CD14-positive monocyte (primary cell): ENCODE data around the gene HECW1. TPM values are rescaled to one million over a fixed set of nuclear protein-coding genes. Genes with fewer than 3 reads are reported as not detected.

Experiments used
- DNase-seq, 3 donors: peaks; one replicate each; pipeline ENCODE4 v3.0.0-alpha.2; 2011 to 2022
- H2AFZ ChIP-seq: 2 replicates; pipeline ENCODE4 v1.6.0; 2012; ENCODE audit warnings: mild to moderate bottlenecking, low read depth, low read length, inconsistent platforms; ENCODE audit not compliant: insufficient read depth, poor library complexity, severe bottlenecking
- H3K27ac ChIP-seq, 2 donors: 1 replicate in 1 of 2; 2 replicates in 1 of 2; pipeline ENCODE4 v1.5.1; 2012 to 2013; ENCODE audit warnings: low read length in 2 of 2, control low read depth in 1 of 2, inconsistent platforms in 1 of 2, low read depth in 1 of 2, mild to moderate bottlenecking in 1 of 2
- H3K27me3 ChIP-seq, 2 donors: one replicate each; pipeline versions ENCODE4 v1.6.0 to v1.6.1; 2011 to 2013; ENCODE audit warnings: low read length in 2 of 2; ENCODE audit not compliant: control insufficient read depth in 2 of 2, insufficient read depth in 2 of 2
- H3K36me3 ChIP-seq, 2 donors: replicated peaks in 1 of 2; 1 replicate in 1 of 2; 2 replicates in 1 of 2; pipeline versions ENCODE4 v1.5.1 to v1.6.1; 2012 to 2013; ENCODE audit warnings: low read length in 2 of 2, control low read depth in 1 of 2, inconsistent platforms in 1 of 2, mild to moderate bottlenecking in 1 of 2; ENCODE audit not compliant: insufficient read depth in 2 of 2, control insufficient read depth in 1 of 2
- H3K4me1 ChIP-seq, 2 donors: 1 replicate in 1 of 2; 2 replicates in 1 of 2; pipeline versions ENCODE4 v1.5.1 to v1.6.1; 2012 to 2013; ENCODE audit warnings: low read length in 2 of 2, control low read depth in 1 of 2, inconsistent platforms in 1 of 2, mild to moderate bottlenecking in 1 of 2, moderate library complexity in 1 of 2; ENCODE audit not compliant: insufficient read depth in 2 of 2, control insufficient read depth in 1 of 2
- H3K4me2 ChIP-seq: replicated peaks from 2 replicates; pipeline ENCODE3; 2012; ENCODE audit warnings: low read length, moderate library complexity, mild to moderate bottlenecking; ENCODE audit not compliant: poor library complexity, severe bottlenecking; ENCODE audit errors: extremely low read depth
- H3K4me3 ChIP-seq, 3 experiments: fragments of 200-600 bp in 1 of 3; sonication (generic) in 1 of 3; replicated peaks in 1 of 3; 1 replicate in 2 of 3; 2 replicates in 1 of 3; pipeline ENCODE4 v1.5.1; 2011 to 2013; ENCODE audit warnings: low read length in 3 of 3, mild to moderate bottlenecking in 3 of 3, control low read depth in 2 of 3, low read depth in 2 of 3, inconsistent platforms in 1 of 3, moderate library complexity in 1 of 3
- H3K79me2 ChIP-seq: 2 replicates; pipeline ENCODE4 v1.6.0; 2012; ENCODE audit warnings: mild to moderate bottlenecking, control low read depth, inconsistent platforms, low read length, moderate library complexity; ENCODE audit not compliant: insufficient read depth
- H3K9ac ChIP-seq: 2 replicates; pipeline ENCODE4 v1.6.0; 2017; ENCODE audit warnings: low read length, mild to moderate bottlenecking; ENCODE audit not compliant: insufficient read depth, poor library complexity, severe bottlenecking
- H3K9me3 ChIP-seq, 2 donors: replicated peaks in 1 of 2; 1 replicate in 1 of 2; 2 replicates in 1 of 2; pipeline versions ENCODE4 v1.5.1 to v1.6.1; 2012 to 2013; ENCODE audit warnings: low read length in 2 of 2, control low read depth in 1 of 2; ENCODE audit not compliant: control insufficient read depth in 1 of 2, insufficient read depth in 1 of 2
- H4K20me1 ChIP-seq: 2 replicates; pipeline ENCODE4 v1.6.0; 2012; ENCODE audit warnings: mild to moderate bottlenecking, low read length, control low read depth, moderate library complexity; ENCODE audit not compliant: insufficient read depth
- H3K27ac Mint-ChIP-seq, 7 donors: one replicate each; pipeline ENCODE4 v1.8.0; 2020; ENCODE audit warnings: mild to moderate bottlenecking in 7 of 7, mixed read lengths in 7 of 7, moderate library complexity in 6 of 7, inconsistent platforms in 2 of 7
- H3K27me3 Mint-ChIP-seq, 3 donors: one replicate each; pipeline ENCODE4 v1.8.0; 2021 to 2022; ENCODE audit warnings: low read depth in 3 of 3, mild to moderate bottlenecking in 3 of 3, mixed read lengths in 3 of 3, moderate library complexity in 3 of 3, inconsistent platforms in 1 of 3
- H3K36me3 Mint-ChIP-seq, 2 donors: one replicate each; pipeline ENCODE4 v1.8.0; 2020; ENCODE audit warnings: mixed read lengths in 2 of 2, inconsistent platforms in 1 of 2, mild to moderate bottlenecking in 1 of 2
- H3K4me1 Mint-ChIP-seq: one replicate; pipeline ENCODE4 v1.8.0; 2020; ENCODE audit warnings: mild to moderate bottlenecking, mixed read lengths
- H3K4me3 Mint-ChIP-seq, 2 donors: one replicate each; pipeline ENCODE4 v1.8.0; 2020; ENCODE audit warnings: mild to moderate bottlenecking in 2 of 2, mixed read lengths in 2 of 2, moderate library complexity in 1 of 2
- H3K9me3 Mint-ChIP-seq, 7 donors: one replicate each; pipeline ENCODE4 v1.8.0; 2020 to 2022; ENCODE audit warnings: mixed read lengths in 7 of 7, mild to moderate bottlenecking in 6 of 7, moderate library complexity in 6 of 7, inconsistent platforms in 2 of 7
- WGBS: methylation state at CpG from one replicate; pipeline ENCODE4 v1.1.5; 2013; ENCODE audit warnings: missing lambda C conversion rate; ENCODE audit not compliant: insufficient coverage; 5-methylcytosine and 5-hydroxymethylcytosine counted together
- intact Hi-C, 2 donors: fragments of 100-400 bp; cut with micrococcal nuclease; formaldehyde crosslinking; loops; one replicate each; pipeline versions ENCODE4 v1.15.0 to v1.15.1; 2023
- polyA plus RNA-seq, 3 donors: library from polyadenylated mRNA; depleted of rRNA in 1 of 3; unstranded in 2 of 3; stranded (reverse) in 1 of 3; fragments of 300-500 nt in 2 of 3; fragments of >200 nt in 1 of 3; fragmentation: Illumina TruSeq in 2 of 3; gene quantifications; 1 replicate in 2 of 3; 2 replicates in 1 of 3; pipeline ENCODE4 v1.2.3, GENCODE V29; 2012 to 2021
- TF ChIP-seq, protein P1 (sequence below): fragments of 200-600 bp; IDR thresholded peaks from one replicate; pipeline ENCODE4 v1.8.0; 2022; ENCODE audit warnings: antibody characterized with exemption, mild to moderate bottlenecking

The HECW1 gene
- polyA plus RNA-seq, 3 donors, result not detected

DNA sequence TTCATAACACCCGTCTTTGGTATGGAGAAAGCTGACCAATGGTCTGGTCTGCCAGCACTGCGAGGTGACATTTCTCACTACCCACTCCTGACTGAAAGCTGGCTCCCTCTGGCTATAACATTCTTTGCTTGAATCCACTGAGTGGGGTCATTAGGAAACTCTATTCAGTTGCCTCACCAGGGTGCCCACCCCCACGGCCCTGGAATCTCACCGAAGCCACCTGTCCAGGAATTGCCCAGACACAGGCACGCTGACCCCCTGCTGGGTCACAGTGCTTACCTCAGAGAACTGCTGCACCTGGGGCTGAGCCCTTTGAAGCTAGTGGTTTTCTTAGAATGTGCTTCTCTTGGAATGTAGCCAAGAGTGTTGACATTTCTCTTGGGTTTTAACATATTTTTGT lies 28.6 kb downstream of the HECW1 start:
- WGBS, result 87% methylated on average over 5 of the region's 5 CpGs
- peaks cover 0 to 18% (median 7%) of the 10 kb centered on the region in 3 donors for H3K27me3 Mint-ChIP-seq
- H3K9me3 Mint-ChIP-seq, result peaks cover 0 to 4% (median 2%) of the 10 kb centered on the region in 7 donors

DNA sequence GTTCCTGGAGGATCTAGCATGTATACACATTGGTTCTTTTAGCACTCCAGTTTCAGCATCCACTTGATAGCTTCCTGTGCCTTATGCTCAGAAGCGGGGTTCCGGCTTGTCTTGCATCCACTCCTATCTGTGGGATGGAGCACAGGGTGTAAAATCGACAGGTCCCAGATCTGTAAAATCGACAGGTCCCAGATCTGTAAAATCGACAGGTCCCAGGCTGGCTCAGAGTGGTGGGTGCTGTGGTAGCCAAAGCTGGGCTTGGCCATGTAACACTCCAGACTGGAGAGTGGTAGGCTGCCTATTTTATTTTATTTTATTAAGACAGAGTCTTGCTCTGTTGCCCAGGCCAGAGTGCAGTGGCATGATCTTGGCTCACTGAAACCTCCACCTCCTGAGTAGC lies 30.3 kb downstream of the HECW1 start:
- Histone ChIP-seq H4K20me1 (no peaks in the 10 kb centered on the region), H3K79me2 (no peaks in the 10 kb centered on the region), H3K9me3 (no peaks in the 10 kb centered on the region), H3K36me3 (no peaks in the 10 kb centered on the region), H3K4me2 (no peak overlapping the region), H2AFZ (no peak overlapping the region), H3K4me3 (no peak overlapping the region), H3K9ac (no peak overlapping the region), H3K27me3 (no peaks in the 10 kb centered on the region), H3K27ac (no peak overlapping the region), H3K4me1 (no peaks in the 10 kb centered on the region)
- no peaks in the 10 kb centered on the region for H3K4me1 Mint-ChIP-seq
- peaks cover 2 to 10% (median 6%) of the 10 kb centered on the region in 3 donors for H3K27me3 Mint-ChIP-seq
- H3K4me3 Mint-ChIP-seq, result no peak overlapping the region
- no peak overlapping the region for H3K27ac Mint-ChIP-seq
- TF ChIP-seq, protein P1, sequence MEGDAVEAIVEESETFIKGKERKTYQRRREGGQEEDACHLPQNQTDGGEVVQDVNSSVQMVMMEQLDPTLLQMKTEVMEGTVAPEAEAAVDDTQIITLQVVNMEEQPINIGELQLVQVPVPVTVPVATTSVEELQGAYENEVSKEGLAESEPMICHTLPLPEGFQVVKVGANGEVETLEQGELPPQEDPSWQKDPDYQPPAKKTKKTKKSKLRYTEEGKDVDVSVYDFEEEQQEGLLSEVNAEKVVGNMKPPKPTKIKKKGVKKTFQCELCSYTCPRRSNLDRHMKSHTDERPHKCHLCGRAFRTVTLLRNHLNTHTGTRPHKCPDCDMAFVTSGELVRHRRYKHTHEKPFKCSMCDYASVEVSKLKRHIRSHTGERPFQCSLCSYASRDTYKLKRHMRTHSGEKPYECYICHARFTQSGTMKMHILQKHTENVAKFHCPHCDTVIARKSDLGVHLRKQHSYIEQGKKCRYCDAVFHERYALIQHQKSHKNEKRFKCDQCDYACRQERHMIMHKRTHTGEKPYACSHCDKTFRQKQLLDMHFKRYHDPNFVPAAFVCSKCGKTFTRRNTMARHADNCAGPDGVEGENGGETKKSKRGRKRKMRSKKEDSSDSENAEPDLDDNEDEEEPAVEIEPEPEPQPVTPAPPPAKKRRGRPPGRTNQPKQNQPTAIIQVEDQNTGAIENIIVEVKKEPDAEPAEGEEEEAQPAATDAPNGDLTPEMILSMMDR, result no peak
- peaks cover 0 to 4% (median 3%) of the 10 kb centered on the region in 7 donors for H3K9me3 Mint-ChIP-seq
- 83% methylated on average over 1 of the region's 5 CpGs for WGBS
- intact Hi-C loops, result no loop called here
- no peak for DNase-seq
- H3K36me3 Mint-ChIP-seq, result no peaks in the 10 kb centered on the region

More for the DNA sequence above, 28.6 kb downstream of the HECW1 start:
- no peaks in the 10 kb centered on the region for H3K36me3 Mint-ChIP-seq
- H3K27ac ChIP-seq, result no peak overlapping the region
- H3K4me1 ChIP-seq, result no peaks in the 10 kb centered on the region
- H3K79me2 ChIP-seq, result no peaks in the 10 kb centered on the region
- no peak overlapping the region for H3K4me3 ChIP-seq
- H3K4me1 Mint-ChIP-seq, result no peaks in the 10 kb centered on the region
- peak overlapping the region in 1 of 7 donors; percentile 20 for H3K27ac Mint-ChIP-seq
- no peak for DNase-seq
- TF ChIP-seq, protein P1, result no peak
- H3K9me3 ChIP-seq, result no peaks in the 10 kb centered on the region
- intact Hi-C loops, result no loop called here
- H3K36me3 ChIP-seq, result no peaks in the 10 kb centered on the region
- H2AFZ ChIP-seq, result no peak overlapping the region
- H3K4me2 ChIP-seq, result no peak overlapping the region
- H4K20me1 ChIP-seq, result no peaks in the 10 kb centered on the region
- no peak overlapping the region for H3K9ac ChIP-seq
- H3K4me3 Mint-ChIP-seq, result no peak overlapping the region
- no peaks in the 10 kb centered on the region for H3K27me3 ChIP-seq
